Activated T-cell treated with anti-CD3 and anti-CD28 coated beads for 1 hour (primary cell): ENCODE results near the gene FGR.

Source experiments
- DNase-seq: peaks from one replicate; pipeline ENCODE4 v3.0.0-alpha.2; 2020; ENCODE audit warnings: low read depth

The FGR gene

GRCh38 chr1:27615346-27616192 is 19.4 kb downstream of the FGR start:
- DNase-seq: no peak

GRCh38 chr1:27614625-27615344 is 20.2 kb downstream of the FGR start:
- no peak for DNase-seq

GRCh38 chr1:27614043-27614624 is 20.9 kb downstream of the FGR start:
- DNase-seq: no peak

GRCh38 chr1:27612718-27613117 is 22.3 kb downstream of the FGR start:
- no peak for DNase-seq

- no peak for DNase-seq
Observed at GRCh38 chr1:27611450-27611849, 23.5 kb downstream of the FGR start.

- DNase-seq: no peak
Observed at GRCh38 chr1:27609618-27610240, 25.3 kb downstream of the FGR start.

GRCh38 chr1:27609210-27609555 is 25.8 kb downstream of the FGR start:
- DNase-seq: no peak

- no peak for DNase-seq
Observed at GRCh38 chr1:27607239-27607804, 27.7 kb downstream of the FGR start.

- no peak for DNase-seq
Observed at GRCh38 chr1:27606708-27607238, 28.2 kb downstream of the FGR start.

GRCh38 chr1:27605796-27606707 is 28.9 kb downstream of the FGR start:
- DNase-seq: peak; percentile 51

- no peak for DNase-seq
Observed at GRCh38 chr1:27605300-27605766, 29.7 kb downstream of the FGR start.

- no peak for DNase-seq
Observed at GRCh38 chr1:27604579-27605299, 30.2 kb downstream of the FGR start.

- DNase-seq: peak; percentile 91
Observed at GRCh38 chr1:27603681-27604578, 31.1 kb downstream of the FGR start, which contains the start of gene AHDC1. Gene AHDC1, minus strand, starts transcription at chr1:27604144. Its CDS starts 52,029 bp downstream, at chr1:27552115.

- no peak for DNase-seq
Observed at GRCh38 chr1:27603309-27603680, 31.7 kb downstream of the FGR start.

GRCh38 chr1:27602462-27603308 is 32.3 kb downstream of the FGR start:
- DNase-seq: peak; percentile 38

GRCh38 chr1:27601771-27602461 is 33.1 kb downstream of the FGR start:
- no peak for DNase-seq

GRCh38 chr1:27601321-27601770 is 33.6 kb downstream of the FGR start:
- DNase-seq: no peak
